T-cell (primary cell): ENCODE results near the gene HCFC1. TPM values are rescaled to one million over a fixed set of nuclear protein-coding genes. Genes with fewer than 3 reads are reported as not detected.

Experiments
- ATAC-seq, 4 experiments: fragments of 200-7000 bp in 3 of 4; fragments of 150-1000 bp in 1 of 4; cut with Tn5 transposase; replicated peaks in 1 of 4; 1 replicate in 3 of 4; 2 replicates in 1 of 4; pipeline ENCODE4 v1.10.0; 2021; ENCODE audit warnings: moderate library complexity in 3 of 4, mild to moderate bottlenecking in 2 of 4, moderate number of reproducible peaks in 1 of 4
- CTCF ChIA-PET, 2 donors: fragments of 300-600 bp; sonication (Branson Sonifier 250); formaldehyde crosslinking; loops; one replicate each; lab custom pipeline; 2022; ENCODE audit warnings: antibody characterized with exemption in 2 of 2; lab: Charles Lee
- POLR2A ChIA-PET, 2 donors: fragments of 300-600 bp; sonication (Branson Sonifier 250); formaldehyde crosslinking; loops; one replicate each; lab custom pipeline; 2022; ENCODE audit warnings: antibody characterized with exemption in 2 of 2; lab: Charles Lee
- DNase-seq, 35 experiments: peaks; one replicate each; pipeline versions ENCODE4 v3.0.0 to v3.0.0-alpha.2; 2013 to 2023
- H3K27ac ChIP-seq: one replicate; pipeline ENCODE4 v1.5.1; 2013; ENCODE audit warnings: low read length
- H3K27me3 ChIP-seq, 2 experiments: replicated peaks in 1 of 2; 1 replicate in 1 of 2; 2 replicates in 1 of 2; pipeline versions ENCODE4 v1.6.1 to v1.7.0; 2013; ENCODE audit warnings: low read length in 1 of 2, mixed read lengths in 1 of 2; ENCODE audit not compliant: control insufficient read depth in 2 of 2, insufficient read depth in 2 of 2; ENCODE audit errors: extremely low read depth in 1 of 2
- H3K36me3 ChIP-seq, 2 donors: 1 replicate in 1 of 2; 2 replicates in 1 of 2; pipeline versions ENCODE4 v1.6.1 to v1.7.0; 2013; ENCODE audit warnings: low read length in 1 of 2; ENCODE audit not compliant: control insufficient read depth in 2 of 2, insufficient read depth in 1 of 2; ENCODE audit errors: extremely low read depth in 1 of 2
- H3K4me1 ChIP-seq, 2 experiments: 1 replicate in 1 of 2; 2 replicates in 1 of 2; pipeline versions ENCODE4 v1.6.1 to v1.7.0; 2013; ENCODE audit warnings: low read length in 2 of 2, mixed read lengths in 1 of 2; ENCODE audit not compliant: insufficient read depth in 2 of 2, control insufficient read depth in 1 of 2; ENCODE audit errors: extremely low read depth in 1 of 2
- H3K4me3 ChIP-seq, 2 donors: 1 replicate in 1 of 2; 2 replicates in 1 of 2; pipeline versions ENCODE4 v1.5.1 to v1.7.0; 2013; ENCODE audit warnings: mild to moderate bottlenecking in 2 of 2, low read length in 1 of 2, moderate library complexity in 1 of 2; ENCODE audit not compliant: control insufficient read depth in 1 of 2; ENCODE audit errors: extremely low read depth in 1 of 2
- H3K9me3 ChIP-seq: 2 replicates; pipeline ENCODE4 v1.7.0; 2013
- H3K27ac Mint-ChIP-seq, 2 donors: one replicate each; pipeline ENCODE4 v1.8.0; 2020 to 2021; ENCODE audit warnings: mild to moderate bottlenecking in 2 of 2, mixed read lengths in 2 of 2
- H3K27me3 Mint-ChIP-seq, 2 donors: one replicate each; pipeline ENCODE4 v1.8.0; 2021 to 2022; ENCODE audit warnings: mixed read lengths in 2 of 2
- H3K36me3 Mint-ChIP-seq: one replicate; pipeline ENCODE4 v1.8.0; 2021; ENCODE audit warnings: mixed read lengths
- H3K4me1 Mint-ChIP-seq, 3 donors: one replicate each; pipeline ENCODE4 v1.8.0; 2020 to 2022; ENCODE audit warnings: mixed read lengths in 3 of 3, mild to moderate bottlenecking in 1 of 3
- H3K4me3 Mint-ChIP-seq, 3 donors: one replicate each; pipeline ENCODE4 v1.8.0; 2020 to 2022; ENCODE audit warnings: mild to moderate bottlenecking in 3 of 3, mixed read lengths in 3 of 3, moderate library complexity in 3 of 3
- H3K9me3 Mint-ChIP-seq, 3 donors: one replicate each; pipeline ENCODE4 v1.8.0; 2020 to 2022; ENCODE audit warnings: mixed read lengths in 3 of 3
- WGBS: methylation state at CpG from one replicate; pipeline ENCODE4 v1.1.5; 2013; ENCODE audit warnings: missing lambda C conversion rate; ENCODE audit not compliant: insufficient coverage; 5-methylcytosine and 5-hydroxymethylcytosine counted together
- total RNA-seq, 35 experiments: library from RNA in 6 of 35; stranded (reverse) in 6 of 35; fragments of 120-200 nt in 1 of 35; gene quantifications; one replicate each; pipeline versions ENCODE4 v1.2.1 to v1.2.4 and lab custom pipeline; 2013 to 2026

Gene HCFC1
- total RNA-seq, 5 donors from 2014 or later (not counting 1 experiment from before 2014, with no cell fraction given) = 67.1 to 73.4 (median 69.2) TPM

DNA sequence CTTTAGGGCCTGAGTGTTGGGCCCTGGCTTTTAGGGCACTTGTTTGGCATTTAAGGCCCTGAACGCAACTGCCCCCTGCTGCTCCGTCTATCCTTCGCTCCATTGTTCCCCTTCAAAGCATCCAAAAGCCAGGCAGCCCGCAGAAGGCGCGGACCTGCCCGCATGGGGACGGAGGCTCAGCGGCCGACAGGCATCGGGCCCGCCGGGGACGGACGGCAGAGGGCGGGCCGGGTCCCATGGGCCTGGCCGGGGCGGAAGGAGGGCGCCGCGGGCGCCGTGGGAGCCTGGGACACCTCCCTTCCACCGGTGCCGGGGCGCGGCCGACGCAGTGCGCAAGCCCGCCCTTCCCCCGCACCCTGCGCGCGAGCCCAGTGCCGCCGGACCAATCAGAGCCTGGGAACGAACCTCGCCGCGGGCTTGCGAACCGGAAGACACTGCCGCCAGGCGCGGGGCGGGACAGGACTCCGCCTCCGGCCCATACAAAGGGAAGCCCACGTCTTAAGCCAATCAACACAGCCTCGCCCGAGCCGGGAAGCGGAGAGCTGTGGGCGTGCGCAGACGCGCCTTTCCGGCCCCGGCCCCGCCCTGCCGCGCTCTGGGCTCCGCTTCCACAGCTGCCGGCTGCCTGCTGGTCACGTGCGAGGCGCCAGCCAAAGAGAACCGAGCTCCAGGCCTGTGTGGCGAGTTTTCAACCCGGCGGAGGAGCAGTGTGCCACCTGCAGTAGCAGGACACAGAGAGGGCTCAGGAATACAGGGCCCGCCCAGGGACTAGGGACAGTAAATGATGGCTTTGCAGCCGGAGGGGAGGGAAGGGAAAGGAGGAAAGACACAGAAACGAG, 43.5 kb downstream of the HCFC1 start:
- ChIA-PET CTCF (interaction anchor here (0.8 to 1.3 kb wide), 9 partner anchors 17 to 196 kb away, joined by 3 to 6 read pairs (median 4); partner anchors contain the start of genes IDH3G (in 1 of the 2), RENBP (in 1 of the 2) and SSR4 (in 1 of the 2)), POLR2A (interaction anchor here in 1 of 2 donors (0.6 to 1.3 kb wide), 2 partner anchors 13 to 42 kb away, joined by 4 to 8 read pairs; no protein-coding TSS in a partner anchor)
- Histone ChIP-seq H3K27me3 (no peaks in the 10 kb centered on the region), H3K9me3 (no peaks in the 10 kb centered on the region), H3K4me3 (peak overlapping the region; percentile 82 to 83), H3K27ac (peak overlapping the region; percentile 95), H3K4me1 (peaks cover 5 to 59% of the 10 kb centered on the region in 2 experiments), H3K36me3 (peaks cover 0 to 20% of the 10 kb centered on the region in 2 donors)
- H3K27ac Mint-ChIP-seq = peak overlapping the region; percentile 98 to 99
- peak overlapping the region; percentile 85 to 95 (median 87) for H3K4me3 Mint-ChIP-seq
- peaks cover 6% of the 10 kb centered on the region for H3K36me3 Mint-ChIP-seq
- WGBS = under 1% methylated on average over 63 of the region's 76 CpGs
- H3K9me3 Mint-ChIP-seq = no peaks in the 10 kb centered on the region
- DNase-seq (peak; percentile 86 to 96 (median 93)), ATAC-seq (peak; percentile 71 to 78 (median 74))
- peaks cover 0 to 3% of the 10 kb centered on the region in 2 donors for H3K27me3 Mint-ChIP-seq
- peaks cover 41 to 56% (median 52%) of the 10 kb centered on the region in 3 donors for H3K4me1 Mint-ChIP-seq

DNA sequence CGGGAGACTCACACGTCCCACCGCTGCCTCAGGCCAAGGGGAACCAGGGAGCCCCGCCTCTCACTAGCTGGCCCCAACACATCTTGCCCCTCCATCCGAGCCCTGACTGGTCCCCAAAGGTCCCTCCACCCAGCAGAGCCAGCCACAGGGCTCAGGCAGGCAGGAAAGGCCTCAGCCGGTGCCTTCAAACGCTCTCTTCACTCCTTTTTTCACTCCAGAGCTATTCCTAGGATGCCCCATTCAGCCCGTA, 44.0 kb downstream of the HCFC1 start:
- Mint-ChIP-seq H3K36me3 (peaks cover 6% of the 10 kb centered on the region), H3K9me3 (no peaks in the 10 kb centered on the region), H3K27ac (peak overlapping the region; percentile 95 to 98), H3K27me3 (peaks cover 0 to 5% of the 10 kb centered on the region in 2 donors), H3K4me1 (peaks cover 44 to 60% (median 57%) of the 10 kb centered on the region in 3 donors), H3K4me3 (peak overlapping the region; percentile 84 to 95 (median 87))
- no peaks in the 10 kb centered on the region for H3K9me3 ChIP-seq
- H3K4me3 ChIP-seq = peak overlapping the region; percentile 82 to 83
- no peaks in the 10 kb centered on the region for H3K27me3 ChIP-seq
- POLR2A ChIA-PET = interaction anchor here in 1 of 2 donors (1.3 kb wide), 1 partner anchor 14 kb away, joined by 8 read pairs; no protein-coding TSS in a partner anchor
- peaks cover 0 to 20% of the 10 kb centered on the region in 2 donors for H3K36me3 ChIP-seq
- CTCF ChIA-PET = interaction anchor here in 1 of 2 donors (1.1 kb wide), 1 partner anchor 20 kb away, joined by 4 read pairs; no protein-coding TSS in a partner anchor
- 0% methylated on average over 2 of the region's 8 CpGs for WGBS
- peaks cover 5 to 64% of the 10 kb centered on the region in 2 experiments for H3K4me1 ChIP-seq
- ATAC-seq (peak in 1 of 4 experiments; percentile 2), DNase-seq (no peak)
- H3K27ac ChIP-seq = peak overlapping the region; percentile 95

DNA sequence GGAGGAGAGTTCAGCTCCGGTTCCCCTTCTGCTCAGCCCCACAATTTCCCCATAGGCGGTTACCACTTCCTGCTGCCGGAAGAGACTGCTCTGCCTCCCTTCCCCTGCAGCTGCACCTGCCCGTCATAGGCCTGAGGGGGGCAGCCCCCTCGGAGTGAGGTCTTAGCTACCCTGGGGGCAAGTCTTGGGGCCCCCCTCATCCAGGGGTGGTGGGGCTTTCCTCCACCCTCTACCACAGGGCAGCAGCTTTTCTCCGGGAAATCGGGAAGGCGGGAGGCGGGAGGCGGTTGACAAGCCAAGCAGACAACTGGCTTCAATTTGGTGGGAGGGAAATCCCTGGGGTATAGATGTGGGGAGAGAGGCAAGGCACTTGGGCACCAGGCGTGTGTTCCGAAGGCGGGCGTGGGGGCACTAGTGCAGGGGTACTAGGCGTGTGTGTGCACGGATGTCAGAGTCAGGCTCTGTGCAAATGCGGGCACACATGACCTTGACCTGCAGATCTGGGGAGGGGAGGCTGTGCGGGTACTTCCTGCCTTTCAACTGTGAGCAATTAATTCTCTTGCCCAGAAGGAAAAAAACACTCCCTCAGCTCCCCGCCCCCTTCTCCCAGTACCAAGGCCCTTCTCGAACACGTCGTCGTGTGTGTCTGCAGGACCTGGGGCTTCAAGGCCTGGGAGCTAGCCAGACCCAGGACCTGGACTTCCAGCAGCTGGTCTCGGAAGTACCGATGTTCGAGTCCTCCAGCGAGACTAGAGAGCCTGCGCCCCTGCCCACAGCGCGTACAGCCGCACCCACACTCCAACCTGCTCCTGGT, 44.6 kb downstream of the HCFC1 start:
- H3K27ac Mint-ChIP-seq = peak overlapping the region; percentile 95 to 98
- Histone ChIP-seq H3K27ac (peak overlapping the region; percentile 95), H3K9me3 (no peaks in the 10 kb centered on the region), H3K4me1 (peaks cover 5 to 70% of the 10 kb centered on the region in 2 experiments), H3K4me3 (peak overlapping the region; percentile 82 to 83), H3K27me3 (no peaks in the 10 kb centered on the region), H3K36me3 (peaks cover 0 to 17% of the 10 kb centered on the region in 2 donors)
- peaks cover 6% of the 10 kb centered on the region for H3K36me3 Mint-ChIP-seq
- peak overlapping the region; percentile 84 to 95 (median 87) for H3K4me3 Mint-ChIP-seq
- DNase-seq (peak; percentile 56 to 89 (median 76)), ATAC-seq (peak; percentile 48 to 61 (median 56))
- 0% methylated on average over 15 of the region's 31 CpGs for WGBS
- H3K4me1 Mint-ChIP-seq = peaks cover 49 to 65% (median 62%) of the 10 kb centered on the region in 3 donors
- CTCF ChIA-PET = interaction anchor here (1.1 to 1.2 kb wide), 2 partner anchors 18 to 20 kb away, joined by 7 to 8 read pairs; no protein-coding TSS in a partner anchor
- POLR2A ChIA-PET = interaction anchor here in 1 of 2 donors (0.6 to 1.3 kb wide), 2 partner anchors 14 to 24 kb away, joined by 4 to 8 read pairs; no protein-coding TSS in a partner anchor
- H3K9me3 Mint-ChIP-seq = no peaks in the 10 kb centered on the region
- peaks cover 0 to 6% of the 10 kb centered on the region in 2 donors for H3K27me3 Mint-ChIP-seq

GRCh38 chrX:153926552-153926857, 45.1 kb downstream of the HCFC1 start:
- peaks cover 5 to 75% of the 10 kb centered on the region in 2 experiments for H3K4me1 ChIP-seq
- no CpG with 5 or more reads among the region's 4 CpGs for WGBS
- H3K4me3 ChIP-seq = peak overlapping the region; percentile 82 to 83
- peak overlapping the region; percentile 95 for H3K27ac ChIP-seq
- ChIA-PET POLR2A (interaction anchor here in 1 of 2 donors (0.6 to 1.3 kb wide), 3 partner anchors 15 to 101 kb away, joined by 3 to 8 read pairs (median 4); no protein-coding TSS in a partner anchor), CTCF (interaction anchor here (1.1 to 1.2 kb wide), 2 partner anchors 19 to 20 kb away, joined by 7 to 8 read pairs; no protein-coding TSS in a partner anchor)
- DNase-seq (peak in 5 of 35 experiments; percentile 4 to 34 (median 22)), ATAC-seq (no peak)
- Mint-ChIP-seq H3K4me1 (peaks cover 53 to 66% (median 62%) of the 10 kb centered on the region in 3 donors), H3K27ac (peak overlapping the region; percentile 95 to 98), H3K4me3 (peak overlapping the region; percentile 84 to 95 (median 87)), H3K9me3 (no peaks in the 10 kb centered on the region), H3K36me3 (peaks cover 3% of the 10 kb centered on the region), H3K27me3 (peaks cover 0 to 5% of the 10 kb centered on the region in 2 donors)
- H3K36me3 ChIP-seq = peaks cover 0 to 12% of the 10 kb centered on the region in 2 donors
- no peaks in the 10 kb centered on the region for H3K9me3 ChIP-seq
- H3K27me3 ChIP-seq = no peaks in the 10 kb centered on the region

GRCh38 chrX:153925739-153926551, 45.7 kb downstream of the HCFC1 start, which contains the start of gene ARHGAP4:
Gene ARHGAP4 (minus strand): TSS chrX:153926264. CDS start chrX:153926202, 62 bp downstream.
- no peaks in the 10 kb centered on the region for H3K27me3 ChIP-seq
- H3K9me3 ChIP-seq = no peaks in the 10 kb centered on the region
- under 1% methylated on average over 48 of the region's 59 CpGs for WGBS
- peak within 1 kb of the TSS; percentile 82 to 83 for H3K4me3 ChIP-seq
- Mint-ChIP-seq H3K4me3 (peak within 1 kb of the TSS; percentile 86 to 95 (median 94)), H3K36me3 (no peaks in the 10 kb centered on the region), H3K27ac (peak within 1 kb of the TSS; percentile 95 to 98), H3K4me1 (peaks cover 49 to 64% (median 59%) of the 10 kb centered on the region in 3 donors), H3K9me3 (no peaks in the 10 kb centered on the region), H3K27me3 (peaks cover 0 to 3% of the 10 kb centered on the region in 2 donors)
- DNase-seq (peak in 18 of 35 experiments; percentile 7 to 63 (median 31)), ATAC-seq (peak in 3 of 4 experiments; percentile 3 to 6 (median 5))
- peaks cover 5 to 77% of the 10 kb centered on the region in 2 experiments for H3K4me1 ChIP-seq
- H3K27ac ChIP-seq = peak within 1 kb of the TSS; percentile 95
- ChIA-PET CTCF (interaction anchor here (0.6 to 3.9 kb wide), 7 partner anchors 20 to 1101 kb away, joined by 4 to 36 read pairs (median 8); partner anchors contain the start of gene FUNDC2 (in 1 of the 2)), POLR2A (interaction anchor here (0.5 to 1.2 kb wide), 4 partner anchors 19 to 102 kb away, joined by 3 to 8 read pairs (median 4); no protein-coding TSS in a partner anchor)
- peaks cover 5 to 12% of the 10 kb centered on the region in 2 donors for H3K36me3 ChIP-seq
